SH-SY5Y (cell line): ENCODE measurements around the gene SCGB2B2.

ENCODE experiments used
- GATA2 ChIP-seq: IDR thresholded peaks from 2 replicates; pipeline ENCODE4 v1.6.1; 2011; ENCODE audit warnings: mild to moderate bottlenecking, low read depth, low read length
- GATA3 ChIP-seq: IDR thresholded peaks from 2 replicates; pipeline ENCODE4 v1.6.1; 2011; ENCODE audit warnings: low read depth, mild to moderate bottlenecking, low read length, moderate library complexity

Gene SCGB2B2

GRCh38 chr19:34677386-34678084 is 576 bp upstream of the SCGB2B2 start, which contains the start of gene ZNF302:
ZNF302 (plus strand) TSS chr19:34677678; CDS start chr19:34678805, 1,127 bp downstream.
- no peak for TF ChIP-seq GATA3
- no peak for TF ChIP-seq GATA2

DNA sequence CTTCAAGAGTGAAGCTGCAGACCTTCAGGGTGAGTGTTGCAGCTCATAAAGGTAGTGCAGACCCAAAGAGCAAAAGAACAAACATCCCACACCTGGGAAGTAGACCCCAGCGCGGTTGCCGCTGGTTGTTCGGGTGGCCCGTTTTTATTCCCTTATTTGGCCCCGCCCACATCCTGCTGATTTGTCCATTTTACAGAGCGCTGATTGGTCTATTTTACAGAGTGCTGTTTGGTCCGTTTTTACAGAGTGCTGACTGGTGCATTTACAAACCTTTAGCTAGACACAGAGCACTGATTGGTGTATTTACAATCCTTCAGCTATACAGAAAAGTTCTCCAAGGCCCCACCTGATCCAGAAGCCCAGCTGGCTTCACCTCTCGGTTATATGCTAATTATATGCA is 1.0 kb downstream of the SCGB2B2 start:
- TF ChIP-seq GATA2 = no peak
- TF ChIP-seq GATA3 = no peak

DNA sequence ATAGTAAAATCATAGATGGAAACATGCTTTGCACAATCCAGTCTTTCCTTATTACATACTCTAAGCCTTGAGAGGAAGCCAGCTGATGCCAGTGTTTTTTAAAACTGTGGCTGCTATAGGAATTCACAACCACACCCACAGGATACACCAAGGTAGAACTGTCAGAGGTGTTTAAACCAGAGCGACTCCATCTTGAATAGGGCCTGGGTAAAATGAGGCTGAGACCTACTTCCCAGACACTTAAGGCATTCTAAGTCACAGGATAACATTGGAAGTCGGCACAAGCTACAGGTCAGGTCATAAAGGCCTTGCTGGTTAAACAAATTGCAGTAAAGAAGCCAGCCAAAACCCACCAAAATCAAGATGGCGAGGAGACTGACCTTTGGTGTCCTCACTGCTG is 1.7 kb downstream of the SCGB2B2 start:
- TF ChIP-seq GATA3 (no peak), GATA2 (no peak)

GRCh38 chr19:34673590-34673989 is 3.4 kb downstream of the SCGB2B2 start:
- TF ChIP-seq GATA3 (no peak), GATA2 (no peak)

- TF ChIP-seq GATA3 (no peak), GATA2 (no peak)
These were observed 5.0 kb downstream of the SCGB2B2 start for GRCh38 chr19:34671972-34672371.

GRCh38 chr19:34669305-34669704 is 7.7 kb downstream of the SCGB2B2 start:
- TF ChIP-seq GATA3 (no peak), GATA2 (no peak)

- TF ChIP-seq GATA2 (no peak), GATA3 (no peak)
These were observed 9.4 kb downstream of the SCGB2B2 start for GRCh38 chr19:34667349-34668076.

- no peak for TF ChIP-seq GATA2
- TF ChIP-seq GATA3 = no peak
These were observed 10.0 kb downstream of the SCGB2B2 start for GRCh38 chr19:34666958-34667265.

DNA sequence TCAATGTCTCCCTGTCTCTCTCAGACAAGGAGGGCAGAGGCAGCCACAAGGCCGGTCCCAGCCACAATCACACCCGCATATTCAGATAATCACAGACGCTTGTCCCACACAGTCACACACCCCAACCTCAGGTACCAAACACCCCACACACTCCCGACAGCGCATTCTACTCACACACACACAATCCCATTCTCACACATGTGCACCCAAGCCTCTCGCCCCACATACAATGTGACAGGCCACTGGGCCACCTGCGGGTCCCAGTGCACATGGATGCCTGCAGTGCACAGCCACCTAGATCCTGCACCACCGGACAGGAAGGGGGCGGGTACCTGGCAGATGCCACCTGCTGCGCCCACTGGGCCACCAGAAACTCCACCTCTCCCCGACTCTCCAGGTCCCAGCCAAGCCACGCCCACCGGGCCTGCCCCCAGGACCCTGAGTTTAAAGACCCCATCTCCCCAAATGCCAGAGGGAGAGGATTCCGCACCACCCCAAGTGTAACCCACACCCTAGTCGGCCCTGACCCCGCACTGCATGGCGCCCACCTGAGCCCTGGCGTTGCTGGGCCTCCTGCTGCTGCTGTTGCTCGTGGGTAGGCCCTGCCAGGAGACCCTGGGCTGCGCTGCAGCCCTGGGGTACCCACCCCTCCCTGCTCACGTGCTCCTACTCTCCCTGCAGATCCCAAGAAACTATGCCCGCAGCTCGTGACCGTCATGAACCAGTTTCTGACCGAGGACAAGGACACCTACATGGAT is 10.6 kb downstream of the SCGB2B2 start:
- TF ChIP-seq GATA2 = no peak
- TF ChIP-seq GATA3 = no peak

- TF ChIP-seq GATA3 = no peak
- TF ChIP-seq GATA2 = no peak
These were observed 12.1 kb downstream of the SCGB2B2 start for GRCh38 chr19:34664870-34665269.

DNA sequence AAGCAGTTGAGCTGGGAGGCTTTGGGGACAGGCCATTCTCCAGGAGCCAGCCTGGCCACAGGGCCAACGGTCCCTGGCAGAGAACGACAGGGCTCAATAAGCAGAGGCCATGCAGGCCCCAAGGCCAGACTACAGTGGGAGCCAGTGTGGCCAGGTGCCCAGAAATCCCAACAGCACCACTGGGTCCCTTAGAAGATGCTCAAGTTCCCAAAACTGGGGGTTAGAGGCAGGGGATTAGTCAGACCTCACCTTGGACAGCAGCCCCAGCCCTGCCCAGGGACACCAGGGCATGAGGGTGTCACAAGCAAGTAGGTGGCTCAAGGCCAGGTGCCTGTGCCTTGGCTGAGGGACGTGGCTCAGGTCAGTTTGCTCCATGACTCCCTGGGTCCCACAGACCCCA is 12.8 kb downstream of the SCGB2B2 start:
- TF ChIP-seq GATA3 (no peak), GATA2 (no peak)

DNA sequence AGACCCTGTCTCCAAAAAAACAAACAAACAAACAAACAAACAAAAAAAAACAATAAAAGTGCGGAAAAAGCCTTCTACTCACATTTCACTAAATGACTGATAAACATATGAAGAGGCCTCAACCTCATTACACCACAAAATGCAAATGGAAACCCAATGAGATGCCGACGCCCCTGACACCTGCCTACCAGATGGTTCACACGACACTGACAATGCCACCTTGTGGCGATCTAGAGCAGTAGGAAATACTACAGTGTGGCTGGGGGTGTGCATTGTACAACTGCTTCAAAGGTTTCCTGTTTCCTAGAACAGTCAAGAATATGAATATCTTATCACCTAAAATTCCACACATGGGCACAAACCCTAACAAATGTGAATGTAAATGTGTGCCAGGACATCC is 14.0 kb downstream of the SCGB2B2 start:
- TF ChIP-seq GATA3 (no peak), GATA2 (no peak)

DNA sequence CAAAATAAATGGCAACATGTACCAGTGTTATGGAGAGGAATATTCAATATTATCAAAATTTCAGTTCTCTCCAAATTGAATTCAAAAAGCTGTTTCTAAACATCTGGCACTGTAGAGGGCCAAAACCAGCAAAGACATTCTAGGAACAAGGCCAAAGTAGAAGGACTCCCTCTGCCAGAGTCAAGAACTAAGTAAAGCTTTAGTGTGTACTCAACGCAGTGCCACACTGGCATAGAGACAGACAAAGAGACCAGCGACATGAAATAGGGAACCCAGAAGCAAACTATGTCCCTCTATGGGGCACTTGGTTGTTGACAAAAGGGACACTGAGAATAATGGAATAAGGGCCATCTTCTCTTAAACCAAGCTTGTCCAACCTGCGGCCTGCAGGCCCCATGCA is 15.6 kb downstream of the SCGB2B2 start:
- TF ChIP-seq GATA2 = no peak
- TF ChIP-seq GATA3 = no peak

- TF ChIP-seq GATA2 = no peak
- no peak for TF ChIP-seq GATA3
These were observed 21.3 kb downstream of the SCGB2B2 start for GRCh38 chr19:34655651-34656050.
